WTC11 (cell line): Measurements from ENCODE around the gene PATL2. TPM values are rescaled to one million over a fixed set of nuclear protein-coding genes. Genes with fewer than 3 reads are reported as not detected.

Experiments used
- ATAC-seq: fragments of 200-7000 bp; cut with Tn5 transposase; 2 replicates; pipeline ENCODE4 v1.10.0; 2021; ENCODE audit warnings: mild to moderate bottlenecking, moderate library complexity
- CTCF ChIA-PET: fragments of 300-600 bp; sonication (Branson Sonifier 250); formaldehyde crosslinking; loops from one replicate; lab custom pipeline; 2021; ENCODE audit warnings: antibody characterized with exemption; lab: Charles Lee
- POLR2A ChIA-PET: fragments of 350-600 bp; sonication (Branson Sonifier 250); formaldehyde crosslinking; loops from one replicate; lab custom pipeline; 2021; ENCODE audit warnings: antibody characterized with exemption; lab: Charles Lee
- DNase-seq: peaks from one replicate; pipeline ENCODE4 v3.0.0; 2021; ENCODE audit warnings: low spot score
- H3K27ac Mint-ChIP-seq: 2 replicates; pipeline ENCODE4 v1.8.0; 2021; ENCODE audit warnings: mixed read lengths
- H3K27me3 Mint-ChIP-seq: 2 replicates; pipeline ENCODE4 v1.8.0; 2021; ENCODE audit warnings: low read depth, mild to moderate bottlenecking, moderate library complexity, mixed read lengths
- H3K36me3 Mint-ChIP-seq: 2 replicates; pipeline ENCODE4 v1.8.0; 2021; ENCODE audit warnings: mixed read lengths
- H3K4me1 Mint-ChIP-seq: 2 replicates; pipeline ENCODE4 v1.8.0; 2022; ENCODE audit warnings: mixed read lengths
- H3K4me3 Mint-ChIP-seq: 2 replicates; pipeline ENCODE4 v1.8.0; 2021; ENCODE audit warnings: mild to moderate bottlenecking, moderate library complexity, mixed read lengths
- H3K9me3 Mint-ChIP-seq: 2 replicates; pipeline ENCODE4 v1.8.0; 2021; ENCODE audit warnings: mixed read lengths
- ATF1 ChIP-seq: sonication (generic); formaldehyde crosslinking; IDR thresholded peaks from 2 replicates; pipeline ENCODE4 v1.8.1; 2023; ENCODE audit warnings: mild to moderate bottlenecking, moderate library complexity, missing genetic modification reagents
- CREB1 ChIP-seq: sonication (generic); formaldehyde crosslinking; IDR thresholded peaks from 2 replicates; pipeline ENCODE4 v1.8.0; 2023; ENCODE audit warnings: mild to moderate bottlenecking, missing genetic modification reagents
- MYBL2 ChIP-seq: sonication (generic); formaldehyde crosslinking; IDR thresholded peaks from 2 replicates; pipeline ENCODE4 v1.8.1; 2023; ENCODE audit warnings: mild to moderate bottlenecking, moderate library complexity, missing genetic modification reagents
- TEAD1 ChIP-seq: sonication (generic); formaldehyde crosslinking; IDR thresholded peaks from 2 replicates; pipeline ENCODE4 v1.8.0; 2022; ENCODE audit warnings: mild to moderate bottlenecking, missing genetic modification reagents
- ZNF138 ChIP-seq: sonication (generic); formaldehyde crosslinking; conservative IDR thresholded peaks from 2 replicates; pipeline ENCODE4 v1.8.1; 2022; ENCODE audit warnings: mild to moderate bottlenecking, moderate library complexity, missing genetic modification reagents
- ZNF423 ChIP-seq: fragments of 250-450 bp; sonication (Bioruptor Pico); IDR thresholded peaks from 2 replicates; pipeline ENCODE4 v2.1.2; 2022; ENCODE audit warnings: mild to moderate bottlenecking, moderate library complexity
- total RNA-seq: library from RNA; stranded (reverse); gene quantifications from 3 replicates; pipeline ENCODE4 v1.2.3, GENCODE V29; 2021
- TF ChIP-seq, protein P1 (sequence below): fragments of 250-450 bp; sonication (Bioruptor Pico); conservative IDR thresholded peaks from 2 replicates; pipeline ENCODE4 v1.9.0; 2021; ENCODE audit warnings: mild to moderate bottlenecking
- TF ChIP-seq, protein P2 (sequence below): fragments of 250-450 bp; sonication (Bioruptor Pico); IDR thresholded peaks from 2 replicates; pipeline ENCODE4 v1.8.0; 2021; ENCODE audit warnings: mild to moderate bottlenecking
- TF ChIP-seq, protein P3 (sequence below): sonication (generic); formaldehyde crosslinking; IDR thresholded peaks from 2 replicates; pipeline ENCODE4 v1.8.0; 2023; ENCODE audit warnings: missing genetic modification reagents, mild to moderate bottlenecking, borderline replicate concordance
- TF ChIP-seq, protein P4 (sequence below): sonication (generic); formaldehyde crosslinking; IDR thresholded peaks from 2 replicates; pipeline ENCODE4 v1.8.0; 2023; ENCODE audit warnings: missing genetic modification reagents

PATL2 gene
- total RNA-seq, 1 experiment from 2014 or later: 0.59 TPM

DNA sequence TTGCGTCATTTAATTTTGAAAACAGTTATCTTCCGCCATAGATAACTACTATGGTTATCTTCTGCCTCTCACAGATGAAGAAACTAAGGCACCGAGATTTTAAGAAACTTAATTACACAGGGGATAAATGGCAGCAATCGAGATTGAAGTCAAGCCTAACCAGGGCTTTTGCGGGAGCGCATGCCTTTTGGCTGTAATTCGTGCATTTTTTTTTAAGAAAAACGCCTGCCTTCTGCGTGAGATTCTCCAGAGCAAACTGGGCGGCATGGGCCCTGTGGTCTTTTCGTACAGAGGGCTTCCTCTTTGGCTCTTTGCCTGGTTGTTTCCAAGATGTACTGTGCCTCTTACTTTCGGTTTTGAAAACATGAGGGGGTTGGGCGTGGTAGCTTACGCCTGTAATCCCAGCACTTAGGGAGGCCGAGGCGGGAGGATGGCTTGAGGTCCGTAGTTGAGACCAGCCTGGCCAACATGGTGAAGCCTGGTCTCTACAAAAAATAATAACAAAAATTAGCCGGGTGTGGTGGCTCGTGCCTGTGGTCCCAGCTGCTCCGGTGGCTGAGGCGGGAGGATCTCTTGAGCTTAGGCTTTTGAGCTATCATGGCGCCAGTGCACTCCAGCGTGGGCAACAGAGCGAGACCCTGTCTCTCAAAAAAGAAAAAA is 1.4 kb upstream of the PATL2 start:
- CTCF ChIA-PET: interaction anchor here (0.6 to 4.5 kb wide), 6 partner anchors 14 to 129 kb away, joined by 3 to 92 read pairs (median 16); partner anchors contain the start of genes SPG11 and TRIM69
- POLR2A ChIA-PET: interaction anchor here (1.1 to 4.0 kb wide), 4 partner anchors 15 to 50 kb away, joined by 4 to 37 read pairs (median 12); partner anchors contain the start of gene SPG11
- peaks cover 17% of the 10 kb centered on the region for H3K36me3 Mint-ChIP-seq
- TF ChIP-seq ZNF138 (CRISPR knock-in tag) (no peak), ATF1 (CRISPR knock-in tag) (no peak)
- ATAC-seq (no peak), DNase-seq (no peak)
- peaks cover 15% of the 10 kb centered on the region for H3K27me3 Mint-ChIP-seq
- peak overlapping the region; percentile 94 for H3K4me3 Mint-ChIP-seq
- H3K27ac Mint-ChIP-seq: no peak overlapping the region
- H3K4me1 Mint-ChIP-seq: peaks cover 13% of the 10 kb centered on the region
- no peaks in the 10 kb centered on the region for H3K9me3 Mint-ChIP-seq

DNA sequence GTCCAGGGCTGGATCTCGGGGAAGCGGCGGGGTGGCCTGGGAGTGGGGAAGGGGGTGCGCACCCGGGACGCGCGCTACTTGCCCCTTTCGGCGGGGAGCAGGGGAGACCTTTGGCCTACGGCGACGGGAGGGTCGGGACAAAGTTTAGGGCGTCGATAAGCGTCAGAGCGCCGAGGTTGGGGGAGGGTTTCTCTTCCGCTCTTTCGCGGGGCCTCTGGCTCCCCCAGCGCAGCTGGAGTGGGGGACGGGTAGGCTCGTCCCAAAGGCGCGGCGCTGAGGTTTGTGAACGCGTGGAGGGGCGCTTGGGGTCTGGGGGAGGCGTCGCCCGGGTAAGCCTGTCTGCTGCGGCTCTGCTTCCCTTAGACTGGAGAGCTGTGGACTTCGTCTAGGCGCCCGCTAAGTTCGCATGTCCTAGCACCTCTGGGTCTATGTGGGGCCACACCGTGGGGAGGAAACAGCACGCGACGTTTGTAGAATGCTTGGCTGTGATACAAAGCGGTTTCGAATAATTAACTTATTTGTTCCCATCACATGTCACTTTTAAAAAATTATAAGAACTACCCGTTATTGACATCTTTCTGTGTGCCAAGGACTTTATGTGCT is 721 bp upstream of the PATL2 start:
- peak; percentile 29 for DNase-seq
- H3K4me3 Mint-ChIP-seq: peak overlapping the region; percentile 94
- peaks cover 14% of the 10 kb centered on the region for H3K36me3 Mint-ChIP-seq

More for the DNA sequence above, 721 bp upstream of the PATL2 start:
- no peaks in the 10 kb centered on the region for H3K9me3 Mint-ChIP-seq
- POLR2A ChIA-PET: interaction anchor here (1.1 to 4.0 kb wide), 3 partner anchors 16 to 49 kb away, joined by 4 to 37 read pairs (median 20); partner anchors contain the start of gene SPG11
- peak overlapping the region; percentile 93 for H3K27ac Mint-ChIP-seq
- peak; percentile 12 for ATAC-seq
- CTCF ChIA-PET: interaction anchor here (1.3 to 4.5 kb wide), 9 partner anchors 15 to 86 kb away, joined by 3 to 92 read pairs (median 7); partner anchors contain the start of genes SPG11 and TRIM69
- H3K4me1 Mint-ChIP-seq: peaks cover 13% of the 10 kb centered on the region
- H3K27me3 Mint-ChIP-seq: peaks cover 15% of the 10 kb centered on the region
- TF ChIP-seq, protein P1, sequence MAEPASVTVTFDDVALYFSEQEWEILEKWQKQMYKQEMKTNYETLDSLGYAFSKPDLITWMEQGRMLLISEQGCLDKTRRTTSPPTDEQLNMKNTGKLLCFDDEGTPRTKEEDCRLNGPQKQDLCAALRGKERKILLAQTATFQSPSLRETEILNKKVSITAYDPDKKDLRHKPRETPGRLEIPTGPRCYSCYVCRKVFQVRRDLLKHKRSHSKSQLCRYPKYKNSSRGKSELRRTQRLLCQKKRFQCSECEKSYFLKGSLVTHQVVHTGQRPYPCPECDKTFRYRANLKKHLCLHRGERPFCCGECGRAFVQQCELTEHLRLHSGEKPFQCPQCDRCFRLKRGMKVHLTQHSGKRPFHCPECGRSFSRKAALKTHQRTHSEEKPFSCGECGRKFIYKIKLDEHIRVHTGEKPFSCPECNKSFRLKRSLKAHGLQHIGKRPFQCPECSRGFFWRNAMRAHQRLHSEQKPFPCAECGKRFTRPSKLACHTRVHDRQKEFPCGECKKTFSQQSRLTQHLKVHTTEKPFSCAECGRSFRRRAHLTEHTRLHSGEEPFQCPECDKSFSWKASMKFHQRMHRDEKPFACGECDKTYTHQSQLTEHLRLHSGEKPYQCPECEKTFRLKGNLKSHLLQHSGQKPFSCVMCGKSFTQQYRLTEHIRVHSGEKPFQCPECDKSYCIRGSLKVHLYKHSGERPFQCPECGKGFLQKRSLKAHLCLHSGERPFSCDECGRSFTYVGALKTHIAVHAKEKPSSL (CRISPR knock-in tag): no peak
- TF ChIP-seq CREB1 (CRISPR knock-in tag) (no peak), TEAD1 (CRISPR knock-in tag) (0 out of 2 replicates have a peak, but pooled peaks have one; percentile 6), MYBL2 (CRISPR knock-in tag) (peak; percentile 55; the same call in 1 of the 2 replicates), ZNF423 (CRISPR knock-in tag) (no peak)
- TF ChIP-seq, protein P2, sequence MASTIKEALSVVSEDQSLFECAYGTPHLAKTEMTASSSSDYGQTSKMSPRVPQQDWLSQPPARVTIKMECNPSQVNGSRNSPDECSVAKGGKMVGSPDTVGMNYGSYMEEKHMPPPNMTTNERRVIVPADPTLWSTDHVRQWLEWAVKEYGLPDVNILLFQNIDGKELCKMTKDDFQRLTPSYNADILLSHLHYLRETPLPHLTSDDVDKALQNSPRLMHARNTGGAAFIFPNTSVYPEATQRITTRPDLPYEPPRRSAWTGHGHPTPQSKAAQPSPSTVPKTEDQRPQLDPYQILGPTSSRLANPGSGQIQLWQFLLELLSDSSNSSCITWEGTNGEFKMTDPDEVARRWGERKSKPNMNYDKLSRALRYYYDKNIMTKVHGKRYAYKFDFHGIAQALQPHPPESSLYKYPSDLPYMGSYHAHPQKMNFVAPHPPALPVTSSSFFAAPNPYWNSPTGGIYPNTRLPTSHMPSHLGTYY (CRISPR knock-in tag): no peak
- TF ChIP-seq, protein P3, sequence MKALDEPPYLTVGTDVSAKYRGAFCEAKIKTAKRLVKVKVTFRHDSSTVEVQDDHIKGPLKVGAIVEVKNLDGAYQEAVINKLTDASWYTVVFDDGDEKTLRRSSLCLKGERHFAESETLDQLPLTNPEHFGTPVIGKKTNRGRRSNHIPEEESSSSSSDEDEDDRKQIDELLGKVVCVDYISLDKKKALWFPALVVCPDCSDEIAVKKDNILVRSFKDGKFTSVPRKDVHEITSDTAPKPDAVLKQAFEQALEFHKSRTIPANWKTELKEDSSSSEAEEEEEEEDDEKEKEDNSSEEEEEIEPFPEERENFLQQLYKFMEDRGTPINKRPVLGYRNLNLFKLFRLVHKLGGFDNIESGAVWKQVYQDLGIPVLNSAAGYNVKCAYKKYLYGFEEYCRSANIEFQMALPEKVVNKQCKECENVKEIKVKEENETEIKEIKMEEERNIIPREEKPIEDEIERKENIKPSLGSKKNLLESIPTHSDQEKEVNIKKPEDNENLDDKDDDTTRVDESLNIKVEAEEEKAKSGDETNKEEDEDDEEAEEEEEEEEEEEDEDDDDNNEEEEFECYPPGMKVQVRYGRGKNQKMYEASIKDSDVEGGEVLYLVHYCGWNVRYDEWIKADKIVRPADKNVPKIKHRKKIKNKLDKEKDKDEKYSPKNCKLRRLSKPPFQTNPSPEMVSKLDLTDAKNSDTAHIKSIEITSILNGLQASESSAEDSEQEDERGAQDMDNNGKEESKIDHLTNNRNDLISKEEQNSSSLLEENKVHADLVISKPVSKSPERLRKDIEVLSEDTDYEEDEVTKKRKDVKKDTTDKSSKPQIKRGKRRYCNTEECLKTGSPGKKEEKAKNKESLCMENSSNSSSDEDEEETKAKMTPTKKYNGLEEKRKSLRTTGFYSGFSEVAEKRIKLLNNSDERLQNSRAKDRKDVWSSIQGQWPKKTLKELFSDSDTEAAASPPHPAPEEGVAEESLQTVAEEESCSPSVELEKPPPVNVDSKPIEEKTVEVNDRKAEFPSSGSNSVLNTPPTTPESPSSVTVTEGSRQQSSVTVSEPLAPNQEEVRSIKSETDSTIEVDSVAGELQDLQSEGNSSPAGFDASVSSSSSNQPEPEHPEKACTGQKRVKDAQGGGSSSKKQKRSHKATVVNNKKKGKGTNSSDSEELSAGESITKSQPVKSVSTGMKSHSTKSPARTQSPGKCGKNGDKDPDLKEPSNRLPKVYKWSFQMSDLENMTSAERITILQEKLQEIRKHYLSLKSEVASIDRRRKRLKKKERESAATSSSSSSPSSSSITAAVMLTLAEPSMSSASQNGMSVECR (CRISPR knock-in tag): peak; percentile 47; the same call in 1 of the 2 replicates
- TF ChIP-seq, protein P4, sequence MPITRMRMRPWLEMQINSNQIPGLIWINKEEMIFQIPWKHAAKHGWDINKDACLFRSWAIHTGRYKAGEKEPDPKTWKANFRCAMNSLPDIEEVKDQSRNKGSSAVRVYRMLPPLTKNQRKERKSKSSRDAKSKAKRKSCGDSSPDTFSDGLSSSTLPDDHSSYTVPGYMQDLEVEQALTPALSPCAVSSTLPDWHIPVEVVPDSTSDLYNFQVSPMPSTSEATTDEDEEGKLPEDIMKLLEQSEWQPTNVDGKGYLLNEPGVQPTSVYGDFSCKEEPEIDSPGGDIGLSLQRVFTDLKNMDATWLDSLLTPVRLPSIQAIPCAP (CRISPR knock-in tag): no peak
